Choroid plexus epithelial cell (primary cell): Measurements from ENCODE around the gene CD34.

Experiments used
- DNase-seq: peaks from one replicate; pipeline ENCODE4 v3.0.0-alpha.2; 2010; ENCODE audit warnings: low read depth
- H3K4me3 ChIP-seq: 2 replicates; pipeline ENCODE4 v1.5.1; 2011; ENCODE audit warnings: low read depth, mild to moderate bottlenecking, control low read depth, low read length, moderate library complexity
- CTCF ChIP-seq: conservative IDR thresholded peaks from 2 replicates; pipeline ENCODE4 v1.5.1; 2011; ENCODE audit warnings: low read depth, mild to moderate bottlenecking, control low read depth, inconsistent platforms, low read length, moderate library complexity

CD34 gene

DNA sequence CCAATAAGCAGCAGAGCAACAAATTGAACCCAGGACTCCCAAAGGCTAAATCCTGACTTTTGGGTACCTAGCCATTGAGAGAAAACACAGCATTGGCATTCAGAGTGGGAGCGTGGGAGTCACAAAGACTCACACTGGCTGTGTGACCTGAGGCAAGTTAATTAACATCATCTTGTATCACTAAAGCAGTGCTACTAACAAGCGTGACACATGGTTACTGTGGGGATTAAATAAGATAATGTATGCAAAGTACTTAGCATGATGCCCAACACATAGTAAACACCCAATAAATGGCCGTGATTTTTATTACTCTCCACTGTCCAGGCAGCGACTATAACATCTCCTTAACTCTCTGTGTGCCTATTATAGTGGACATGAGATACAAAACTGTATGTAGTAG is 73.3 kb downstream of the CD34 start:
- no peak for DNase-seq
- H3K4me3 ChIP-seq, result no peak overlapping the region
- no peak for TF ChIP-seq CTCF

DNA sequence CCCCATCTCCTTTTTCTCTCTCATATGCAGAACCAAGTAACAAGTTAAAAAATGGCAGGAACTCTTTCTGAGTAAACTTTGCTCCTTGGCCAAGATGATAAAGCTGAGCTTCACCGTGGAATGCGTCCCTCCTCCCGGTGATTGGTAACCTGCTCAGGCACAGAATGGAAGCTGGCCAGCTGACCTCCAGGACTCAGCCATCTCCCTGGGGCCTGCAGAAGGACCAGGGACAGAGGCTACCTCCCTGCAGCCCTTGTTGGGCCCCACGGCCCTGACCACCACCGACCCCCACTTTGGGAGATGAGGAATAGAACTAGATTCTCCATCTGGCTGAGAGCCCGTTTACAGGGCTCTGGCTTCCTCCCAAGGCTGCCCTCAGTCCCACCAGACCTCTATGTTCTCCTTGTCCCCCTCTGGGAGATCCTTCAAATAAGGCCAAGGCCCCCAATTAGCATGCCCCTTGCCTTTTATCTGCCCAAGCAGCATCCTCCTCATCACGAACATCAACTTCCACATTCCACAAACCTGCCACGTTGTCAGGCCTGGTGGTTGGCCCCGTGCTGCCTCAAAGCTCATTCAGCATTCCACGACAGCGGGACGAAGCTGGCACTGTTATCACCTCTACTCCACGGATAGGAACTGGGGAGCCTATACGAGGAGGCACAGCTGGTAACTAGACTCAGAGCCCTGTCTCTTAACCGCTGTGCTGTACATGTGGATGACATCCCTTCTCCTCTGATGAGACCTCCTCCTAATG is 74.2 kb downstream of the CD34 start:
- TF ChIP-seq CTCF, result no peak
- H3K4me3 ChIP-seq, result no peak overlapping the region
- no peak for DNase-seq

- H3K4me3 ChIP-seq, result no peak overlapping the region
- no peak for DNase-seq
- no peak for TF ChIP-seq CTCF
Observed at GRCh38 chr1:207835958-207836357, 75.0 kb downstream of the CD34 start.

DNA sequence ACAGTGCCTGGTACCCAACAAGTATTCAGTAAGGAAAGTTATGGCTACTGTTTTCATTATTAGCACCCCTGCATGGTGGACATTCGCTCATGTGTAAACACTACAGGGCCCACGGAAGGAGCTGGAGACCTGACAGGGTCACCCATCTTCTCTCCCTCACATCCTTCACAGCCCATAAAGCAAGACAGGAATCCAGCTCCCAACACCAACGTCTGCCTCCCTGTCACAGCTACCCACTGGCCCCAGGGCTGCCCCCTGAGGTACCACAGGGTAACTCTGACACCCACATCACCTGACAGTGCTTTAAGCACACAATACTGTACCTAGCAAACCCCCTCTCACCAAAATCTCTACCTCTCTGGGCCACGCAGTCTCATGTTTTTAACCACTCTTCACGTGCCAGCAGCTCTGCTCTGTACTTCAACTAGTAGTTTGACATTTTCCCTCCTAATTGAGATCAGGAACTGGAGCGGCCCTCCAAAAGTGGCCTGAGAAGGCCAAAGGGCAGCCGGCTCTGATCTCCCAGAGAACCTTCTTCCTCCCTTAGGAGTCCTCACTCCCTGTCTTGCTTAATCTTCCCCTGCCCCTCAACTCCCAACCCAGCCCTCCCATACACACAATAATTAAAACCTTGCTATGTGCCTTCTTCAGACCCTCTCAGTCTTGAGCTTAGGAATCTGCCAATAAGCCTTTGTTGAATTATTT is 76.8 kb downstream of the CD34 start:
- H3K4me3 ChIP-seq, result no peak overlapping the region
- no peak for DNase-seq
- no peak for TF ChIP-seq CTCF

- TF ChIP-seq CTCF, result no peak
- H3K4me3 ChIP-seq, result no peak overlapping the region
- no peak for DNase-seq
Observed at GRCh38 chr1:207833381-207833780, 77.5 kb downstream of the CD34 start.

- no peak overlapping the region for H3K4me3 ChIP-seq
- no peak for TF ChIP-seq CTCF
- DNase-seq, result no peak
Observed at GRCh38 chr1:207832796-207833195, 78.1 kb downstream of the CD34 start.
